Testis (tissue), 2 donors: ENCODE results near the gene RHOV.

Experiments used
- POLR2A ChIP-seq: fragments of 450-650 bp; IDR thresholded peaks from one replicate; pipeline ENCODE4 v1.6.1; 2017; ENCODE audit warnings: antibody characterized with exemption, mild to moderate bottlenecking, moderate library complexity
- TF ChIP-seq, protein P1 (sequence below), 3 experiments: fragments of 450-650 bp in 2 of 3; fragments of 200-600 bp in 1 of 3; sonication (generic) in 1 of 3; IDR thresholded peaks; one replicate each; pipeline ENCODE4 v1.5.1; 2016 to 2019; ENCODE audit warnings: antibody characterized with exemption in 3 of 3, mild to moderate bottlenecking in 2 of 3, moderate library complexity in 1 of 3

DNA sequence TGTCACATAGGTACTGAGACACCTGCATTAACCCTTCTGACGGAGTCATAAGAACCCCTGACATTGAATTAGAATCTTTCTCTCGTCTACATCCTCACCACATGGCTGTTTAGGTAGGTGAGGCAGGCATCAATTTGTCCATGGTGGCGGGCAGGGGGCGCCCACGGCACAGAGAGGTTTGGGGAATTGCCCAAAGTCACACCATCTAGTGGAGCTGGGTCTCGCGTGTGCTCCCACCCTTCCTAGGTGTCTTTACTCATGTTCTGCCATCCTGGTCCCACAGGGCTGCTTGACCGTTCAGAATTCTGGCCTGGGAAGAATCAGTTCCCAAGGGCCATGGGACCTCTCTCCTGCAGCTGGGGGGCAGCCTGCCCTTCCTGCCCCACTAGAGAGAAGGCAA lies 40.5 kb upstream of the RHOV start:
- TF ChIP-seq, protein P1, sequence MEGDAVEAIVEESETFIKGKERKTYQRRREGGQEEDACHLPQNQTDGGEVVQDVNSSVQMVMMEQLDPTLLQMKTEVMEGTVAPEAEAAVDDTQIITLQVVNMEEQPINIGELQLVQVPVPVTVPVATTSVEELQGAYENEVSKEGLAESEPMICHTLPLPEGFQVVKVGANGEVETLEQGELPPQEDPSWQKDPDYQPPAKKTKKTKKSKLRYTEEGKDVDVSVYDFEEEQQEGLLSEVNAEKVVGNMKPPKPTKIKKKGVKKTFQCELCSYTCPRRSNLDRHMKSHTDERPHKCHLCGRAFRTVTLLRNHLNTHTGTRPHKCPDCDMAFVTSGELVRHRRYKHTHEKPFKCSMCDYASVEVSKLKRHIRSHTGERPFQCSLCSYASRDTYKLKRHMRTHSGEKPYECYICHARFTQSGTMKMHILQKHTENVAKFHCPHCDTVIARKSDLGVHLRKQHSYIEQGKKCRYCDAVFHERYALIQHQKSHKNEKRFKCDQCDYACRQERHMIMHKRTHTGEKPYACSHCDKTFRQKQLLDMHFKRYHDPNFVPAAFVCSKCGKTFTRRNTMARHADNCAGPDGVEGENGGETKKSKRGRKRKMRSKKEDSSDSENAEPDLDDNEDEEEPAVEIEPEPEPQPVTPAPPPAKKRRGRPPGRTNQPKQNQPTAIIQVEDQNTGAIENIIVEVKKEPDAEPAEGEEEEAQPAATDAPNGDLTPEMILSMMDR (IDR thresholded peaks at IDR 0.05) = no peak
- TF ChIP-seq POLR2A = no peak
